Trophoblast cell (in vitro differentiated cells and primary cell): ENCODE results near the gene CCNL2.

Experiments used
- DNase-seq, 2 donors: peaks; one replicate each; pipeline ENCODE4 v3.0.0-alpha.2; 2016
- H2AFZ ChIP-seq: 2 replicates; pipeline ENCODE4 v1.6.1; 2013; ENCODE audit warnings: low read length, moderate library complexity, mild to moderate bottlenecking; ENCODE audit not compliant: insufficient read depth, poor library complexity
- H2AK5ac ChIP-seq: 2 replicates; pipeline ENCODE4 v1.6.1; 2013; ENCODE audit warnings: mild to moderate bottlenecking, low read length
- H2BK120ac ChIP-seq: 2 replicates; pipeline ENCODE4 v1.6.1; 2013; ENCODE audit warnings: low read length, mild to moderate bottlenecking, moderate library complexity; ENCODE audit not compliant: insufficient read depth, poor library complexity
- H2BK12ac ChIP-seq: 2 replicates; pipeline ENCODE4 v1.6.1; 2013; ENCODE audit warnings: mild to moderate bottlenecking, low read length, moderate library complexity
- H2BK5ac ChIP-seq: 2 replicates; pipeline ENCODE4 v1.6.1; 2013; ENCODE audit warnings: low read length, low read depth, moderate library complexity, mild to moderate bottlenecking; ENCODE audit not compliant: poor library complexity
- H3K14ac ChIP-seq: 2 replicates; pipeline ENCODE4 v1.6.1; 2013; ENCODE audit warnings: mild to moderate bottlenecking, low read length
- H3K18ac ChIP-seq: 2 replicates; pipeline ENCODE4 v1.6.1; 2013; ENCODE audit warnings: mild to moderate bottlenecking, low read length
- H3K23ac ChIP-seq: 2 replicates; pipeline ENCODE4 v1.6.1; 2013; ENCODE audit warnings: low read length
- H3K27ac ChIP-seq: 2 replicates; pipeline ENCODE4 v1.5.1; 2013; ENCODE audit warnings: low read depth, mild to moderate bottlenecking, inconsistent platforms, low read length, moderate library complexity
- H3K27me3 ChIP-seq: 2 replicates; pipeline ENCODE4 v1.6.1; 2013; ENCODE audit warnings: inconsistent platforms, mild to moderate bottlenecking, low read length, moderate library complexity; ENCODE audit not compliant: insufficient read depth
- H3K36me3 ChIP-seq, 2 experiments: 1 replicate in 1 of 2; 2 replicates in 1 of 2; pipeline ENCODE4 v1.6.1; 2013; ENCODE audit warnings: low read length in 2 of 2, mild to moderate bottlenecking in 2 of 2, moderate library complexity in 1 of 2; ENCODE audit not compliant: insufficient read depth in 2 of 2, control insufficient read depth in 1 of 2
- H3K4ac ChIP-seq: 2 replicates; pipeline ENCODE4 v1.6.1; 2013; ENCODE audit warnings: low read depth, mild to moderate bottlenecking, low read length, moderate library complexity
- H3K4me1 ChIP-seq, 2 experiments: 1 replicate in 1 of 2; 2 replicates in 1 of 2; pipeline ENCODE4 v1.6.1; 2013; ENCODE audit warnings: low read length in 2 of 2, mild to moderate bottlenecking in 2 of 2, moderate library complexity in 1 of 2; ENCODE audit not compliant: insufficient read depth in 2 of 2, control insufficient read depth in 1 of 2
- H3K4me2 ChIP-seq: 2 replicates; pipeline ENCODE4 v1.6.1; 2013; ENCODE audit warnings: inconsistent platforms, mild to moderate bottlenecking, low read length, moderate library complexity
- H3K4me3 ChIP-seq: 2 replicates; pipeline ENCODE4 v1.5.1; 2013; ENCODE audit warnings: mild to moderate bottlenecking, low read depth, low read length, inconsistent platforms
- H3K79me1 ChIP-seq: one replicate; pipeline ENCODE4 v1.6.1; 2013; ENCODE audit warnings: low read length
- H3K79me2 ChIP-seq: 2 replicates; pipeline ENCODE4 v1.6.1; 2013; ENCODE audit warnings: low read length, mild to moderate bottlenecking; ENCODE audit not compliant: control insufficient read depth, insufficient read depth, poor library complexity
- H3K9ac ChIP-seq: 2 replicates; pipeline ENCODE4 v1.6.1; 2013; ENCODE audit warnings: mild to moderate bottlenecking, low read length
- H3K9me3 ChIP-seq: 2 replicates; pipeline ENCODE4 v1.6.1; 2013; ENCODE audit warnings: low read depth, mild to moderate bottlenecking, control low read depth, inconsistent platforms, low read length; ENCODE audit not compliant: insufficient read depth
- H4K12ac ChIP-seq: 2 replicates; pipeline ENCODE4 v1.6.1; 2013; ENCODE audit warnings: low read depth, mild to moderate bottlenecking, low read length, moderate library complexity
- H4K8ac ChIP-seq: 2 replicates; pipeline ENCODE4 v1.6.1; 2013; ENCODE audit warnings: low read depth, mild to moderate bottlenecking, low read length, moderate library complexity
- H4K91ac ChIP-seq: one replicate; pipeline ENCODE4 v1.6.1; 2013; ENCODE audit warnings: low read depth, mild to moderate bottlenecking, low read length, moderate library complexity
- WGBS: extraction: QIAGEN DNeasy Blood & Tissue Kit; methylation state at CpG from one replicate; pipeline ENCODE4 v1.1.7; 2013; ENCODE audit warnings: missing lambda C conversion rate; ENCODE audit not compliant: insufficient read length, insufficient coverage; ENCODE audit errors: extremely low coverage; 5-methylcytosine and 5-hydroxymethylcytosine counted together

The CCNL2 gene

GRCh38 chr1:1424707-1425106 lies 25.6 kb upstream of the CCNL2 start:
- Histone ChIP-seq H4K12ac (no peak overlapping the region), H3K18ac (no peak overlapping the region), H2AFZ (no peak overlapping the region), H2BK120ac (no peak overlapping the region), H3K14ac (no peak overlapping the region), H3K79me2 (peaks cover 13% of the 10 kb centered on the region), H3K4me2 (no peak overlapping the region), H3K27ac (no peak overlapping the region), H3K36me3 (no peaks in the 10 kb centered on the region), H4K91ac (peak overlapping the region; percentile 58), H3K4ac (no peak overlapping the region), H3K9ac (no peak overlapping the region), H2AK5ac (peak overlapping the region; percentile 27), H3K4me1 (peaks cover 44 to 47% of the 10 kb centered on the region in 2 experiments), H2BK12ac (no peak overlapping the region), H3K79me1 (peaks cover 36% of the 10 kb centered on the region), H2BK5ac (no peak overlapping the region), H3K4me3 (no peak overlapping the region), H3K27me3 (no peaks in the 10 kb centered on the region), H3K9me3 (no peaks in the 10 kb centered on the region), H3K23ac (no peak overlapping the region), H4K8ac (peak overlapping the region; percentile 30)
- no CpG with 5 or more reads among the region's 15 CpGs for WGBS
- peak; percentile 66 to 74 for DNase-seq

DNA sequence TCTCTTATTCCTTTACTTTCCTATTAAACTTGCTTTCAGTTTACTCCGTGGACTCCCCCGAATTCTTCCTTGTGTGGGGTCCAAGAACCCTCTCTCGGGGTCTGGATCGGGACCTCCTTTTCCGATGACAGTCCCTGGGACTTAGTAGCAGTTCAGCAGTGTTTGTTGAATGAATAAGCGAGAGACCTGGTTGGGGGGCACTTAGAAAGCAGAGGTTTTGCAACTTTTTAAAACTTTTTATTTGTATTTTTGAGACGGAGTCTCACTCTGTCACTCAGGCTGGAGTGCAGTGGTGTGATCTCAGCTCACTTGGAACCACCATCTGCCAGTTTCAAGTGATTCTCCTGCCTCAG lies 24.1 kb upstream of the CCNL2 start:
- Histone ChIP-seq H2BK5ac (peak overlapping the region; percentile 80), H3K23ac (no peak overlapping the region)

DNA sequence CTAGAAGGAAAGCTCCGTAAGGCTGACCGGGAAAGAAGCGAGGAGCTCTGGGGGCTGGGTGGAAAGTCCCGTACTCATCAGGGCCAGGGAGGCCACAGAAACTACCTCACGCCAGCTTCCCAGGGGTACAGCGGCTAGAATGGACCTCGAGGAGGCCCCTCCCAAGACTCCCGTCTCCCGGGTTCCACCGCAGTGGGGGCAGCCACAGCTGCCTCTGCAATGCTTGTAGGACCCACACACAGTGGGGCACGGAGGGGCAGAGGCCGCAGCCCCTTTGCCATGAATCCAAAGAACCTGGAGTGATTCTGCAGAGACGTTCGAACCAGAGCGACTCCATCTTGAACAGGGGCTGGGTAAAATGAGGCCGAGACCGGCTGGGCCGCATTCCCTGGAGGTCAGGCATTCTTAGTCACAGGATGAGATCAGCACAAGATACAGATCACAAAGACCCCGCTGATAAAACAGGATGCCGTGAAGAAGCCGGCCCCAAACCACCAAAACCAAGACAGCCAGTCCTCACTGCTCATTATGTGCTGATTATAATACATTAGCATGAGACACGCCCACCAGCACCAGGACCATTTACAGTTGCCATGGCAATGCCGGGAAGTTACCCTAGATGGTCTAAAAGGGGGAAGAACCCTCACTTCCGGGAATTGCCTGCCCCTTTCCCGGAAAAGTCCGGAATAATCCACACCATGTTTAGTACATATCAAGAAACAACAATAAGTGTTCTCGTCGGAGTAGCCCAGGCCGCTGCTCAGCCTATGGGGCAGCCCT lies 23.5 kb upstream of the CCNL2 start:
- Histone ChIP-seq H2AK5ac (peak overlapping the region; percentile 100), H2AFZ (peak overlapping the region; percentile 52), H3K27ac (peak overlapping the region; percentile 92), H3K14ac (peak overlapping the region; percentile 98), H3K9me3 (no peaks in the 10 kb centered on the region), H2BK12ac (peak overlapping the region; percentile 98), H2BK5ac (peak overlapping the region; percentile 96), H4K91ac (peak overlapping the region; percentile 100), H3K18ac (peak overlapping the region; percentile 97), H4K8ac (peak overlapping the region; percentile 94), H3K79me2 (peaks cover 13% of the 10 kb centered on the region), H3K79me1 (peaks cover 38% of the 10 kb centered on the region), H3K4me1 (peaks cover 44% of the 10 kb centered on the region in 2 experiments), H2BK120ac (peak overlapping the region; percentile 100), H3K4me2 (no peak overlapping the region), H3K4ac (peak overlapping the region; percentile 94), H3K23ac (no peak overlapping the region), H3K9ac (no peak overlapping the region), H3K4me3 (no peak overlapping the region), H3K36me3 (no peaks in the 10 kb centered on the region), H3K27me3 (no peaks in the 10 kb centered on the region), H4K12ac (peak overlapping the region; percentile 72)
- WGBS: no CpG with 5 or more reads among the region's 29 CpGs
- DNase-seq: peak; percentile 88 to 95

More for the DNA sequence above, 24.1 kb upstream of the CCNL2 start:
- H3K4me2 ChIP-seq: no peak overlapping the region
- H4K12ac ChIP-seq: no peak overlapping the region
- H3K36me3 ChIP-seq: no peaks in the 10 kb centered on the region
- H3K27me3 ChIP-seq: no peaks in the 10 kb centered on the region
- peak overlapping the region; percentile 89 for H2BK12ac ChIP-seq
- no peak for DNase-seq
- H3K4ac ChIP-seq: no peak overlapping the region
- no peaks in the 10 kb centered on the region for H3K9me3 ChIP-seq
- peak overlapping the region; percentile 26 for H2AK5ac ChIP-seq
- H2AFZ ChIP-seq: no peak overlapping the region
- H4K91ac ChIP-seq: peak overlapping the region; percentile 87
- H3K27ac ChIP-seq: peak overlapping the region; percentile 22
- peaks cover 13% of the 10 kb centered on the region for H3K79me2 ChIP-seq
- peaks cover 44% of the 10 kb centered on the region in 2 experiments for H3K4me1 ChIP-seq
- no peak overlapping the region for H3K4me3 ChIP-seq
- no peak overlapping the region for H3K9ac ChIP-seq
- WGBS: no CpG with 5 or more reads among the region's 7 CpGs
- no peak overlapping the region for H3K14ac ChIP-seq
- H3K18ac ChIP-seq: no peak overlapping the region
- H4K8ac ChIP-seq: peak overlapping the region; percentile 26
- peaks cover 39% of the 10 kb centered on the region for H3K79me1 ChIP-seq
- peak overlapping the region; percentile 91 for H2BK120ac ChIP-seq

- H3K27me3 ChIP-seq: no peaks in the 10 kb centered on the region
- H4K8ac ChIP-seq: peak overlapping the region; percentile 94
- H2BK5ac ChIP-seq: peak overlapping the region; percentile 96
- no CpG with 5 or more reads among the region's 7 CpGs for WGBS
- peak overlapping the region; percentile 44 for H2AFZ ChIP-seq
- peak overlapping the region; percentile 86 for H3K18ac ChIP-seq
- peak overlapping the region; percentile 98 for H3K14ac ChIP-seq
- DNase-seq: no peak
- H3K9me3 ChIP-seq: no peaks in the 10 kb centered on the region
- peak overlapping the region; percentile 100 for H2BK120ac ChIP-seq
- no peak overlapping the region for H3K4me3 ChIP-seq
- peaks cover 13% of the 10 kb centered on the region for H3K79me2 ChIP-seq
- H4K12ac ChIP-seq: peak overlapping the region; percentile 58
- peak overlapping the region; percentile 100 for H4K91ac ChIP-seq
- no peaks in the 10 kb centered on the region for H3K36me3 ChIP-seq
- H3K4me1 ChIP-seq: peaks cover 44% of the 10 kb centered on the region in 2 experiments
- H3K4me2 ChIP-seq: no peak overlapping the region
- peak overlapping the region; percentile 92 for H2AK5ac ChIP-seq
- peak overlapping the region; percentile 94 for H3K4ac ChIP-seq
- H3K27ac ChIP-seq: peak overlapping the region; percentile 92
- H3K79me1 ChIP-seq: peaks cover 35% of the 10 kb centered on the region
- H3K23ac ChIP-seq: no peak overlapping the region
- H3K9ac ChIP-seq: no peak overlapping the region
- peak overlapping the region; percentile 98 for H2BK12ac ChIP-seq
Measured at GRCh38 chr1:1421907-1422464, 22.9 kb upstream of the CCNL2 start.
